Caco-2 (cell line): ENCODE results near the gene DQX1. TPM values are rescaled to one million over a fixed set of nuclear protein-coding genes. Genes with fewer than 3 reads are reported as not detected.
A peak's percentile ranks its signal among the peaks of the same experiment; 100 is the strongest.

Source experiments
- BruUV-seq: library from RNA; stranded (reverse); fragments of 400-500 nt; replicated peaks from 2 replicates; lab custom pipeline; 2021; lab: Mats Ljungman, UMichigan
- CTCF ChIA-PET: fragments of 300-600 bp; sonication (Branson Sonifier 250); formaldehyde crosslinking; loops from one replicate; lab custom pipeline; 2022; ENCODE audit warnings: antibody characterized with exemption; lab: Charles Lee
- POLR2A ChIA-PET: fragments of 300-600 bp; sonication (Branson Sonifier 250); formaldehyde crosslinking; loops from one replicate; lab custom pipeline; 2022; ENCODE audit warnings: antibody characterized with exemption; lab: Charles Lee
- DNase-seq, 2 experiments: peaks; one replicate each; pipeline versions ENCODE4 v3.0.0 to v3.0.0-alpha.2; 2020 to 2022
- H3K27me3 ChIP-seq: replicated peaks from 2 replicates; pipeline ENCODE4 v1.6.0; 2011; ENCODE audit warnings: low read length; ENCODE audit not compliant: control insufficient read depth, insufficient read depth
- H3K36me3 ChIP-seq: 2 replicates; pipeline ENCODE4 v1.5.1; 2011; ENCODE audit warnings: low read length; ENCODE audit not compliant: control insufficient read depth, insufficient read depth
- H3K4me1 ChIP-seq: fragments of 250-450 bp; sonication (Bioruptor Pico); 2 replicates; pipeline ENCODE4 v1.5.1; 2020; ENCODE audit warnings: mild to moderate bottlenecking
- H3K4me3 ChIP-seq: 2 replicates; pipeline ENCODE4 v1.5.1; 2011; ENCODE audit warnings: low read depth, mild to moderate bottlenecking, control low read depth, low read length
- H3K9me3 ChIP-seq: fragments of 250-450 bp; sonication (Bioruptor Pico); 2 replicates; pipeline ENCODE4 v1.5.1; 2020; ENCODE audit warnings: mild to moderate bottlenecking, moderate library complexity
- H3K27ac Mint-ChIP-seq: one replicate; pipeline ENCODE4 v1.8.0; 2022; ENCODE audit warnings: mixed read lengths; ENCODE audit not compliant: unreplicated experiment
- H3K27me3 Mint-ChIP-seq: one replicate; pipeline ENCODE4 v1.8.0; 2022; ENCODE audit warnings: mixed read lengths; ENCODE audit not compliant: insufficient read depth, unreplicated experiment
- H3K36me3 Mint-ChIP-seq: one replicate; pipeline ENCODE4 v1.8.0; 2022; ENCODE audit warnings: mild to moderate bottlenecking, mixed read lengths; ENCODE audit not compliant: insufficient read depth, unreplicated experiment
- H3K4me1 Mint-ChIP-seq: one replicate; pipeline ENCODE4 v1.8.0; 2022; ENCODE audit warnings: low read depth, mixed read lengths; ENCODE audit not compliant: unreplicated experiment
- H3K4me3 Mint-ChIP-seq: one replicate; pipeline ENCODE4 v1.8.0; 2022; ENCODE audit warnings: mild to moderate bottlenecking, moderate library complexity, mixed read lengths; ENCODE audit not compliant: unreplicated experiment
- H3K9me3 Mint-ChIP-seq: one replicate; pipeline ENCODE4 v1.8.0; 2022; ENCODE audit warnings: mixed read lengths; ENCODE audit not compliant: unreplicated experiment
- CTCF ChIP-seq, 2 experiments: fragments of 200-600 bp in 1 of 2; IDR thresholded peaks; 1 replicate in 1 of 2; 2 replicates in 1 of 2; pipeline versions ENCODE4 v1.5.1 to v1.8.0; 2011 to 2022; ENCODE audit warnings: antibody characterized with exemption in 1 of 2, control low read depth in 1 of 2, inconsistent platforms in 1 of 2, low read depth in 1 of 2, low read length in 1 of 2, mild to moderate bottlenecking in 1 of 2, moderate library complexity in 1 of 2; ENCODE audit not compliant: insufficient read depth in 1 of 2, severe bottlenecking in 1 of 2, unreplicated experiment in 1 of 2
- intact Hi-C: fragments of 100-400 bp; cut with micrococcal nuclease; formaldehyde crosslinking; loops from one replicate; pipeline ENCODE4 v1.10.0; 2022; ENCODE audit not compliant: unreplicated experiment
- total RNA-seq: library from RNA; stranded (reverse); gene quantifications from 2 replicates; pipeline ENCODE4 v1.2.3, GENCODE V29; 2022

DQX1 gene
- total RNA-seq, 1 experiment from 2014 or later = 0.50 TPM

- Histone ChIP-seq H3K4me3 (no peak overlapping the region), H3K4me1 (peaks cover 22% of the 10 kb centered on the region), H3K27me3 (no peaks in the 10 kb centered on the region), H3K36me3 (no peaks in the 10 kb centered on the region; the same call in 1 of the 2 replicates), H3K9me3 (no peaks in the 10 kb centered on the region)
- intact Hi-C loops = no loop called here
- BruUV-seq = no TSS peak
- no peak for TF ChIP-seq CTCF (IDR thresholded peaks at IDR 0.05; ENCODE audit: insufficient read depth in 1 of 2, low read depth in 1 of 2, low read length in 1 of 2, severe bottlenecking in 1 of 2, unreplicated experiment in 1 of 2)
- ChIA-PET POLR2A (no interaction called here), CTCF (no interaction called here)
- Mint-ChIP-seq H3K27me3 (no peaks in the 10 kb centered on the region), H3K4me3 (no peak overlapping the region), H3K4me1 (peaks cover 13% of the 10 kb centered on the region), H3K9me3 (no peaks in the 10 kb centered on the region), H3K27ac (no peak overlapping the region), H3K36me3 (peaks cover 8% of the 10 kb centered on the region)
- DNase-seq = no peak
These were observed 25.5 kb upstream of the DQX1 start for GRCh38 chr2:74551530-74551929.

GRCh38 chr2:74550231-74550630 is 24.2 kb upstream of the DQX1 start:
- Histone ChIP-seq H3K9me3 (no peaks in the 10 kb centered on the region), H3K36me3 (no peaks in the 10 kb centered on the region), H3K4me1 (peaks cover 22% of the 10 kb centered on the region), H3K27me3 (no peaks in the 10 kb centered on the region), H3K4me3 (peak overlapping the region; percentile 74)
- H3K27me3 Mint-ChIP-seq = no peaks in the 10 kb centered on the region
- H3K4me1 Mint-ChIP-seq = peaks cover 13% of the 10 kb centered on the region
- BruUV-seq = no TSS peak
- CTCF ChIA-PET = no interaction called here
- H3K9me3 Mint-ChIP-seq = no peaks in the 10 kb centered on the region
- intact Hi-C loops = no loop called here
- no peak for DNase-seq
- H3K27ac Mint-ChIP-seq = peak overlapping the region; percentile 94
- POLR2A ChIA-PET = interaction anchor here (0.6 kb wide), 1 partner anchor 15 kb away, joined by 4 read pairs; no protein-coding TSS in a partner anchor
- no peak for TF ChIP-seq CTCF (IDR thresholded peaks at IDR 0.05; ENCODE audit: insufficient read depth in 1 of 2, low read depth in 1 of 2, low read length in 1 of 2, severe bottlenecking in 1 of 2, unreplicated experiment in 1 of 2)
- H3K36me3 Mint-ChIP-seq = peaks cover 8% of the 10 kb centered on the region
- H3K4me3 Mint-ChIP-seq = peak overlapping the region; percentile 87

- H3K4me3 ChIP-seq = peak overlapping the region; percentile 74
- H3K36me3 ChIP-seq = no peaks in the 10 kb centered on the region
- peaks cover 22% of the 10 kb centered on the region for H3K4me1 ChIP-seq
- Mint-ChIP-seq H3K4me3 (peak overlapping the region; percentile 87), H3K9me3 (no peaks in the 10 kb centered on the region), H3K36me3 (peaks cover 8% of the 10 kb centered on the region), H3K27ac (peak overlapping the region; percentile 94), H3K27me3 (no peaks in the 10 kb centered on the region), H3K4me1 (peaks cover 13% of the 10 kb centered on the region)
- CTCF ChIA-PET = no interaction called here
- no peaks in the 10 kb centered on the region for H3K27me3 ChIP-seq
- H3K9me3 ChIP-seq = no peaks in the 10 kb centered on the region
- BruUV-seq = TSS peak; percentile 59
- peak; percentile 88 to 90 for DNase-seq
- intact Hi-C loops = loop anchor here (1.0 to 2.0 kb wide), 4 partner anchors 20 to 66 kb away; partner anchors contain the start of genes AUP1, CCDC142, HTRA2 and PCGF1
- TF ChIP-seq CTCF (IDR thresholded peaks at IDR 0.05; ENCODE audit: insufficient read depth in 1 of 2, low read depth in 1 of 2, low read length in 1 of 2, severe bottlenecking in 1 of 2, unreplicated experiment in 1 of 2) = no peak
- POLR2A ChIA-PET = interaction anchor here (1.0 kb wide), 1 partner anchor 10 kb away, joined by 3 read pairs; no protein-coding TSS in a partner anchor
These were observed 23.1 kb upstream of the DQX1 start for GRCh38 chr2:74548900-74549826.
